K562 treated with DMSO at 1 percent for 24 hours (cell line): Measurements from ENCODE around the gene FIGNL1. TPM values are rescaled to one million over a fixed set of nuclear protein-coding genes. Genes with fewer than 3 reads are reported as not detected.

Experiments used
- total RNA-seq: library from RNA; unstranded; fragments of 300-600 nt; gene quantifications from 2 replicates; pipeline ENCODE4 v1.2.3, GENCODE V29; 2022; ENCODE audit warnings: low read depth; ENCODE audit not compliant: insufficient read depth

The FIGNL1 gene
- total RNA-seq: 17.8 and 23.3 TPM in 2 replicates

GRCh38 chr7:50449881-50450589, at the start of gene FIGNL1:
FIGNL1 (minus strand) TSS chr7:50450350; CDS start chr7:50447287, 3,063 bp downstream.

Other genes starting within 250 kb of the FIGNL1 start
- gene IKZF1, start 145.6 kb downstream of the FIGNL1 start, total RNA-seq: 40.2 and 42.2 TPM in 2 replicates
- gene DDC, start 115.1 kb upstream of the FIGNL1 start, total RNA-seq: not detected in 2 replicates